Activated CD4-positive, alpha-beta T cell treated with anti-CD3 and anti-CD28 coated beads, Interleukin-2, amount 50 U/mL, for 4 hours (primary cell): ENCODE data around the gene ATP1A1.

ENCODE experiments used
- DNase-seq, 2 experiments: peaks; one replicate each; pipeline ENCODE4 v3.0.0-alpha.2; 2020

The ATP1A1 gene

GRCh38 chr1:116345843-116346242, 27.2 kb upstream of the ATP1A1 start:
- peak; percentile 13 to 16 for DNase-seq

GRCh38 chr1:116346943-116347673, 25.9 kb upstream of the ATP1A1 start:
- no peak for DNase-seq

GRCh38 chr1:116347696-116348095, 25.3 kb upstream of the ATP1A1 start:
- no peak for DNase-seq

- DNase-seq: no peak
Measured at GRCh38 chr1:116350097-116350645, 22.9 kb upstream of the ATP1A1 start.

- DNase-seq: no peak
Measured at GRCh38 chr1:116351914-116352313, 21.1 kb upstream of the ATP1A1 start.

GRCh38 chr1:116352349-116352813, 20.7 kb upstream of the ATP1A1 start:
- DNase-seq: no peak

- no peak for DNase-seq
Measured at GRCh38 chr1:116353155-116353554, 19.9 kb upstream of the ATP1A1 start.

GRCh38 chr1:116356067-116356466, 17.0 kb upstream of the ATP1A1 start:
- no peak for DNase-seq

GRCh38 chr1:116356673-116357072, 16.4 kb upstream of the ATP1A1 start:
- DNase-seq: no peak

GRCh38 chr1:116357487-116357886, 15.6 kb upstream of the ATP1A1 start:
- DNase-seq: no peak

- DNase-seq: no peak
Measured at GRCh38 chr1:116359060-116359830, 13.8 kb upstream of the ATP1A1 start.

GRCh38 chr1:116359871-116360270, 13.2 kb upstream of the ATP1A1 start:
- DNase-seq: no peak

- no peak for DNase-seq
Measured at GRCh38 chr1:116360429-116361173, 12.4 kb upstream of the ATP1A1 start.

- DNase-seq: no peak
Measured at GRCh38 chr1:116361648-116362047, 11.4 kb upstream of the ATP1A1 start.

GRCh38 chr1:116362050-116362449, 11.0 kb upstream of the ATP1A1 start:
- DNase-seq: no peak

- no peak for DNase-seq
Measured at GRCh38 chr1:116365353-116365780, 7.7 kb upstream of the ATP1A1 start.

- no peak for DNase-seq
Measured at GRCh38 chr1:116365857-116366256, 7.2 kb upstream of the ATP1A1 start.

GRCh38 chr1:116367256-116367945, 5.6 kb upstream of the ATP1A1 start:
- no peak for DNase-seq

- DNase-seq: no peak
Measured at GRCh38 chr1:116368241-116368640, 4.8 kb upstream of the ATP1A1 start.

GRCh38 chr1:116370181-116370580, 2.9 kb upstream of the ATP1A1 start:
- no peak for DNase-seq

GRCh38 chr1:116371752-116372151, 1.3 kb upstream of the ATP1A1 start:
- DNase-seq: no peak

- DNase-seq: no peak
Measured at GRCh38 chr1:116372191-116372590, 853 bp upstream of the ATP1A1 start.
